ENCODE results near the gene TTBK2. TPM values are rescaled to one million over a fixed set of nuclear protein-coding genes. Genes with fewer than 3 reads are reported as not detected.

TTBK2 gene
- total RNA-seq, 2 experiments from 2014 or later, result 17.5 to 20.1 TPM

- H3K4me1 ChIP-seq (ENCODE audit: insufficient read depth, low read length), result no peaks in the 10 kb centered on the region
- no peaks in the 10 kb centered on the region for H3K9me3 Mint-ChIP-seq
- H3K4me1 Mint-ChIP-seq (ENCODE audit: low read depth), result peaks cover under 1% of the 10 kb centered on the region
- TF ChIP-seq CTCF (IDR thresholded peaks at IDR 0.05), result no peak
- ChIA-PET CTCF (no interaction called here), POLR2A (no interaction called here)
- peaks cover 90% of the 10 kb centered on the region for H3K36me3 Mint-ChIP-seq (ENCODE audit: low read depth)
- ATAC-seq (ENCODE audit: poor library complexity) (no peak), DNase-seq (no peak)
- intact Hi-C loops (cut with DNase I, micrococcal nuclease), result no loop called here
- H3K9me3 ChIP-seq (ENCODE audit: control insufficient read depth in 1 of 2, insufficient read depth in 1 of 2, low read length in 2 of 2), result no peaks in the 10 kb centered on the region
- no peaks in the 10 kb centered on the region for H3K27me3 Mint-ChIP-seq
- H3K4me3 ChIP-seq (ENCODE audit: low read length), result no peak overlapping the region
- peaks cover 95% of the 10 kb centered on the region for H3K36me3 ChIP-seq (ENCODE audit: insufficient read depth, low read length)
- H3K27ac ChIP-seq (ENCODE audit: low read depth in 1 of 2, low read length in 2 of 2), result no peak overlapping the region
- no peak overlapping the region for H3K27ac Mint-ChIP-seq
- H3K27me3 ChIP-seq (ENCODE audit: control insufficient read depth in 1 of 2, insufficient read depth in 2 of 2, low read length in 2 of 2), result no peaks in the 10 kb centered on the region
- no peak overlapping the region for H3K4me3 Mint-ChIP-seq
These were observed 191.6 kb downstream of the TTBK2 start for GRCh38 chr15:42728972-42729371.

GRCh38 chr15:42728560-42728959, 192.0 kb downstream of the TTBK2 start:
- no peak overlapping the region for H3K4me3 ChIP-seq (ENCODE audit: low read length)
- DNase-seq (no peak), ATAC-seq (ENCODE audit: poor library complexity) (no peak)
- no peaks in the 10 kb centered on the region for H3K4me1 Mint-ChIP-seq (ENCODE audit: low read depth)
- intact Hi-C loops (cut with DNase I, micrococcal nuclease), result no loop called here
- H3K4me1 ChIP-seq (ENCODE audit: insufficient read depth, low read length), result no peaks in the 10 kb centered on the region
- H3K27ac Mint-ChIP-seq, result no peak overlapping the region
- no peak for TF ChIP-seq CTCF (IDR thresholded peaks at IDR 0.05)
- H3K9me3 ChIP-seq (ENCODE audit: control insufficient read depth in 1 of 2, insufficient read depth in 1 of 2, low read length in 2 of 2), result no peaks in the 10 kb centered on the region
- peaks cover 93% of the 10 kb centered on the region for H3K36me3 ChIP-seq (ENCODE audit: insufficient read depth, low read length)
- ChIA-PET POLR2A (no interaction called here), CTCF (no interaction called here)
- H3K27me3 ChIP-seq (ENCODE audit: control insufficient read depth in 1 of 2, insufficient read depth in 2 of 2, low read length in 2 of 2), result no peaks in the 10 kb centered on the region
- no peak overlapping the region for H3K27ac ChIP-seq (ENCODE audit: low read depth in 1 of 2, low read length in 2 of 2)
- no peak overlapping the region for H3K4me3 Mint-ChIP-seq
- peaks cover 88% of the 10 kb centered on the region for H3K36me3 Mint-ChIP-seq (ENCODE audit: low read depth)
- H3K27me3 Mint-ChIP-seq, result no peaks in the 10 kb centered on the region
- no peaks in the 10 kb centered on the region for H3K9me3 Mint-ChIP-seq

GRCh38 chr15:42727750-42728381, 192.7 kb downstream of the TTBK2 start:
- H3K36me3 ChIP-seq (ENCODE audit: insufficient read depth, low read length), result peaks cover 95% of the 10 kb centered on the region
- no peaks in the 10 kb centered on the region for H3K9me3 ChIP-seq (ENCODE audit: control insufficient read depth in 1 of 2, insufficient read depth in 1 of 2, low read length in 2 of 2)
- ATAC-seq (ENCODE audit: poor library complexity) (no peak), DNase-seq (no peak)
- H3K27me3 ChIP-seq (ENCODE audit: control insufficient read depth in 1 of 2, insufficient read depth in 2 of 2, low read length in 2 of 2), result no peaks in the 10 kb centered on the region
- Mint-ChIP-seq H3K4me3 (no peak overlapping the region), H3K27me3 (no peaks in the 10 kb centered on the region), H3K36me3 (ENCODE audit: low read depth) (peaks cover 89% of the 10 kb centered on the region), H3K4me1 (ENCODE audit: low read depth) (no peaks in the 10 kb centered on the region), H3K27ac (no peak overlapping the region), H3K9me3 (no peaks in the 10 kb centered on the region)
- H3K4me3 ChIP-seq (ENCODE audit: low read length), result no peak overlapping the region
- intact Hi-C loops (cut with DNase I, micrococcal nuclease), result no loop called here
- POLR2A ChIA-PET, result no interaction called here
- H3K27ac ChIP-seq (ENCODE audit: low read depth in 1 of 2, low read length in 2 of 2), result no peak overlapping the region
- CTCF ChIA-PET, result no interaction called here
- no peaks in the 10 kb centered on the region for H3K4me1 ChIP-seq (ENCODE audit: insufficient read depth, low read length)
- TF ChIP-seq CTCF (IDR thresholded peaks at IDR 0.05), result no peak

Measured in CD4-positive, alpha-beta T cell (primary cell).